GM18507 (cell line): Measurements from ENCODE around the gene PNPLA1.

Source experiments
- DNase-seq: peaks from one replicate; pipeline ENCODE4 v3.0.0; 2011; ENCODE audit warnings: low read depth; ENCODE audit not compliant: insufficient read length; ENCODE audit errors: extremely low spot score
- FAIRE-seq: peaks from 2 replicates; lab custom pipeline; 2011; peaks lifted over from hg19 to GRCh38; lab: Jason Lieb, UNC

The PNPLA1 gene

DNA sequence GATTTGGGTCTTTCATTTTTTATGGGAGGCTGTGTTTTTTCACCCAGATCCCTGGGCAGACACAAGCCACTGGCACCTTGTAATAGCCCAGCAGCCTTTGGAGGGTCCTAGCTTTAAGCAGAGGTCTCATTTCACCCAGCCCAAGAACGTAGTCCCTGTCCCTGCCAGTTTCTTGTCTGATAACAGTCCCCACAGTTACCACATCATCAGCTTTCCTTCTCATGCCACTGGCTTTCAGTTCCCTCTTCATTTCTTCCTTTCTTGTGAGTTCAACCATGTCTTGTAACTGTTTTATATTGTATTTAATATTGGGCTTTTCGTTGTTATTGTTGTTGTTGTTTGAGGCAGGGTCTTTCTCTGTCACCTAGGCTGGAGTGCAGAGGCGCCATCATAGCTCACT lies 10.6 kb downstream of the PNPLA1 start:
- DNase-seq = no peak
- no peak for FAIRE-seq

DNA sequence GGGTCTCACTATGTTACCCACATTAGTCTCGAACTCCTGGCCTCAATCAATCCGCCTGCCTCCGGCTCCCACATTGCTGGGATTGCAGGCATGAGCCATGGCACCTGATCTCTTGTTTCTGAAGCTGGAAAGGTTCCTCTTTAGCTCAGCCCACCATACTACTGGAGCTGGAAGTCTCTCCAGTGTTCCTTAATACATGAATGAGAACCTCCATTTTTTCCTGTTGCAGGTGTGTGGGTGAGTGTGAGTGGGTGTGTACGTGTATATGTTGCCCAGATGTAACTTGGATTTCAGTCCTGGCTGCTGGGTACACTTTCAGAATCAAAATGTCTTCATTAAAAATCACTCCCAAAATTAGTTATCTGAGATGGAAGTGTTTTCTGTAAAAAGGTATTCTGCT lies 11.1 kb downstream of the PNPLA1 start:
- no peak for FAIRE-seq
- DNase-seq = no peak

DNA sequence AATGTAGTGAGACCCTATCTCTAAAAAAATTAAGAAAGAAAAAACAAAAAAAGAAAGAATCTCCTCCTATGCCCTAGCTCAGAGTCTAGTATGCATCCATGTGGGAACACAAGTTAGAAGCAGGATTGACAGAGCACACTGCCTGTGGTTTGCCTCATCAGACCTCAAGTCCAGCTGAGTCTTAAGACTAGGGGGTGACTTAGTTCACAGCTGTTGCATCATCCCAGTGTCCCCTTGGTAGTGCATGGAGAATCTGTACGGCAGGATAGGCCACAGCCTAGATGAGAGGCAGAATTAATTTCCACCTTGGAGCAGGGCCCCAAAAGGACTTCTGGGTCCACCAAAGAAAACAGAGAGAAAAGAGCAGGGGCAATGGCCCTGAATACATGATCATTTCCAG lies 13.7 kb downstream of the PNPLA1 start:
- FAIRE-seq (no peak), DNase-seq (no peak)

DNA sequence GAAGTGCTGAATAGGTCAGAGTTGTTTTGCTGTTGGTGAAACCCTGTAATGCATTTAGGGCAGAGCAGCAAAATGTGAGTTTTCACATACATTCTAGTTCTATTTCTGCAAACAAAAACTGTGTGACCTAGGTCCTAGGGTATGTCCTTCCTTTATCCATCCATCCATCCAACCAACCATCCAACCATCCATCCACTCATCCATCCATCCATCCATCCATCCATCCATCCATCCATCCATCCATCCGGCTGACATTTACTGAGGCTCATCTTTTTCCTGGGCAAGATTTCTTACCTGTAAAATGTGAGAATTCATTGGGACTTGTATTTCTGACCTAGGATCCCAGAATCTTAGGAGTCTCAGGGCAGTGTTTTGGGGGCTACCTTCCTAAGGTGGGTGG lies 14.5 kb downstream of the PNPLA1 start:
- DNase-seq = no peak
- no peak for FAIRE-seq

DNA sequence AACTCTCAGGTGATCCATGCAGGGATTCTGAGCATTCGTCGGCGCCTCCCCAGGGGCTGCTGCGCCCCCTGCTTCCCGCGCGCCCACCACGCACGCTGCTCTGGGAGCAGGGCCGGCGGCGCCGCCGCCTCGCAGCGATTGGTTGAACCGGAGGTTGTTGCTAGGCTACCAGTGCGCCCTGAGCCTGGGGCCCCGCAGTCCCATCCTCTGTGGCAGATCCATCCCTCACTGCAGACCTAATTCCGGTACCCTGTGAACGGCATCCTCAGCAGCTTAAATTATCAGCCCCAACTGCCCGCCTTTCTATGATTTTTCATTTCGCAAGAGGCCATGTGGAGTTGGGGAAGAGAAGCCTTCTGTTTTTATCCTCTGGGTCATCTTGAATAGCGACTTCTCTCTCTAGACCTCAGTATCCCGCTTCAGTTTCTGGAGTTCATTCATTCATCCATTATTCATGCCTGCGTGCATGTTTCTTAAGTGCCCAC lies 15.4 kb downstream of the PNPLA1 start:
- DNase-seq = no peak
- FAIRE-seq = no peak

DNA sequence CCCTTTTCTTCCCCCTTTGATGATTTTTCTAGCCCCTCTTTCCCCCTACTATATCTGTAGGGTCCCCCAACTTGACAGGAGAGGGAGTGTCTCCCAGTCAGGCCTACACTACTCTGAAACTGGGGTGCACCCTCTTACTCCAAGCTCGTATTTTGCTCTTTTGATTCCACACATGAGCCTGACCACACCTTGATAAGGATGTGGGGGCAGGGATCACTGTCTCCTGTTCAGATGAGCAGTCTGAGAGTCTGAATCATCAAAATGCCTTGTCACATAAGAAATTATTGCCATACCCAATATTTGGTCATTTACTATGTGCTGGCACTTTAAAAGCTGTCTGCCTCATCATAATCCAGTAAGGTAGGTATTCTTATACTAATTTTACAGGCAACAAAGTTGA lies 15.9 kb downstream of the PNPLA1 start:
- FAIRE-seq (no peak), DNase-seq (no peak)

DNA sequence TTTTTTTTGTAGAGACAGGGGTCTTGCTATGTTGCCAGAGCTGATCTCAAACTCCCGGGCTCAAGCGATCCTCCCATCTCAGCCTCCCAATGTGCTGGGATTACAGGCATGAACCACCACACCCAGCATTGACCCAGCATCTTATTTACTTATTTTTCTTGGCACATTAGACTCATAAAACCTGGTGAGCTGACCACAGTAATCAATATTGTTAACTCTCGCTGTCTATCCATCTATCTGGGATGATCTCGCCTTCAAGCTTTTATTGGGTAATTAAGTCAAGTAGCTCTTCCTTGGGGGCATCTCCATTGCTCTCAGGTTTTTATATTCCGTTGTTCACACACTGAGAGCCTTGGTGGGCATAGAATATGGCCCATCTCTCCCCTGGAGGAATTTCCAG lies 17.0 kb downstream of the PNPLA1 start:
- DNase-seq (no peak), FAIRE-seq (no peak)

DNA sequence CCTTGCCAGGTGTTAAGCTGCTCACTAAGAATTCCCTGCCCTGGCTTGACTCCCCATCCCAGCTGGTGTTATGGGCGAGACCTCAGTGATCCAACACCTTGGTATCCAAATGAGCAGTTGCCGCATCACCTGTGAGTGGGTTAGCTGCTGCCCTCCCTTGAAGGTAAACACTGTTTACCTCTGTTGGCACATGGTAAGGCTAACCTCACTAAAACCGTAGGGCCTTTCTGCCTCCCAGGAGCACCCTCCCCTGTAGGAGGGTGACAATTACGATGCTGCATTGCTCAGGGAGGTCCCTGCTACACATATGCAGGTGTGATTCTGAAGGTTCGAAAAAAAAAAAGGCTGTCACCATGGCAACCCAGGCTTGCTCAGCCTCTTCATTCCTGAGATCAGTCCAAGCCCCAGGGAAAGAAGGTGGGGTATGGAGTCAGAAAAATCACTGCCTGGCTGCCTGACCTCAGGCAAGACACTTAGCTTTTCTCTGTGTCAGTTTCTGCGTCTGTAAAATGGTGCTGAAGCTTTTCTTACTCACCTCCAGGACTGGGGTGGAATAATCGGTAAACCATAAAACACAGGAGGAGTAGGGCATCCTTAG lies 19.5 kb downstream of the PNPLA1 start:
- FAIRE-seq (no peak), DNase-seq (no peak)

DNA sequence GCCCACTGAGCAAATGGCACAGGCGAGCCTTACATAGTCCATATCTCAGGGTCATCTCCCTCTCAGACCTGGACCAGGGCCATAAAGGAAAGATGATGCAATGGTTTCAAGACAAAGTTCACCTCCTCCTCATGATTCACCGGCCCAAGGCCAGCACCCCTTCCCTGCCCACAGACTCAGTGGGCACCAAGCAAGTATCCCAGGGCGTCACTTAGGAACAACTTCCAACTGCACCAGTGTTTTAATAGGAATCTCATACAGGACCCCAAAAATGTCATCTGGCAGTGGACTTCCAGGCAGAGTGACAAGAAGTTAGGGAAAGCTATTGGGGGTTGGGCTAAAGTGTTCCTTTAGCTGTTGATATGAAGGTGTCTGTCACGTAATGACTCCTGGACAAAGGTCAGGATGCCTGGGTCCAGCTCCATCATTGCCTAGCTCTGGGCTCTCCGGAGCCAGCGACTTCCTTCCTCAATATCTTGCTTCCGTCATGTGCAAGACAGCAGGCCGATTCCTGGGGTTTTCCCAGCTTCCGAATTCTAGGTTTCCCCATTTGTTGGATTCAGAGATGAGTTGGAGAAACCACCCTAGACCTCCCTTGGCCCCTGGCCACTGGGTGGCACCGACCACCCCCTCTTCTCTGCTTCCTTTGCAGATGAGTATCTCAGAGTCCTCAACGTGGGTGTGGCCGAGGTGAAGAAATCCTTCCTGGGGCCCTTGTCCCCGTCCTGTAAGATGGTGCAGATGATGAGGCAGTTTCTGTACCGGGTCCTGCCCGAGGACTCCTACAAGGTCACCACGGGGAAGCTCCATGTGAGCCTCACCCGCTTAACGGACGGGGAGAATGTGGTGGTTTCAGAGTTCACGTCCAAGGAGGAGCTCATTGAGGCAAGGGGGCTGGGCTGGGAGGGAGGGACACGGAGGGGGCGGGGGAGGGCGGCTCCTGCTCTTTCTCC lies 21.1 kb downstream of the PNPLA1 start:
- DNase-seq (no peak), FAIRE-seq (no peak)

DNA sequence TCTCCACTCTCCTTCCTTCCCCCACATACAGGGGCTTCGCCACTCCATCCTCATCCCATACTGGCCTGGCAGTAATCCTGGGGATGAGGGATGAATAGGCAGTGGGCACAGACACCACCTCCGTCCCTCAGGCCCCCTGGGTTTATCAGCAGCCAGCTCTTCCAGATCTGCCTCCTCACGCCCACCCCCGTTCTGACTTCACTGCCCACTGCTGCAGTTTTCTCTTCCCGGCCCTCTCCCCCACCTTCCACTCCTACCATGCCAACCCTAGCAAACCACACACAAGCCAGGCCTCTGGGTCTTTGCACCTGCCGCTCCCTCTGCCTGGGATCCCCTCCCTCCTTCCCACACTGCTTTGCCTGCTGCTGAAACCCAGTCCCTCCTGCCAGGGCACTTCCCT lies 22.3 kb downstream of the PNPLA1 start:
- FAIRE-seq (no peak), DNase-seq (no peak)

DNA sequence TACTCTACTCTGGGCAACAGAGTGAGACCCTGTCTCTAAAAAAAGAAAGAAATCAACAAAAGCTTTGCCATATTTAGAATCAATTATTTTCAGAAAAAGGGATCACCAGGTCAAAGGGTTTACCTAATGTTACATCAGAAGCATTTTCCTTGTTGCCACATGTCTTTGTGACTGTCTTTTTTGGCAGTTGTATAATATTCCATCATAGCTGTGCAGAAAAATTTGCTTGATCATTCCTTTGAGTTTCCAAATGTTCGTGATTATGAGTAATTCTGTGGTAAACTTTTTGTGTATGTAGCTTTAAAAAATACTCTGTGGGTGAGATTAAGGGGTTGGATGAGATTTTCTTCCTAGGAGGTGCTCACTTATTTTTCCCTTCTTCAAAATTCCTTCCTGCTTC lies 26.4 kb downstream of the PNPLA1 start:
- no peak for FAIRE-seq

DNA sequence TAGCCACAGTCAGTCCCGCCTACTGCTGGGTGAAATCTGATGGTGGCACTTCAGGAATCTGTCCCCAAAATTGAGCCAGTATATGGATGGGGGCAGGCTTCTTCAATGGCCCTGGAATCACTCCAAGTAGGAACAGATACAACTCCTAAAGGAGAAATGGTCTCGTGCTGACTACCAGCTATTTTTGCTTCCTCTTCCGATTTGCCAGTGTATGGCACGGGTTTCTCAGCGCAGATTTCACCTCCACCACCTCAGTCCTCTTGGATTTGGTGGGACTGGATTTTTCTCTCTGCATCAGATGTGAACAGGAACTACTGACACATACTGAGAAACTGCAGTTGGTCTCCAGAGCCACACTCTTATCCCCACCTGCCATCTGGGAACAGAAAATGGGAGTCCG lies 27.2 kb downstream of the PNPLA1 start:
- no peak for FAIRE-seq
- DNase-seq = no peak

More for the DNA sequence above, 26.4 kb downstream of the PNPLA1 start:
- DNase-seq = no peak

DNA sequence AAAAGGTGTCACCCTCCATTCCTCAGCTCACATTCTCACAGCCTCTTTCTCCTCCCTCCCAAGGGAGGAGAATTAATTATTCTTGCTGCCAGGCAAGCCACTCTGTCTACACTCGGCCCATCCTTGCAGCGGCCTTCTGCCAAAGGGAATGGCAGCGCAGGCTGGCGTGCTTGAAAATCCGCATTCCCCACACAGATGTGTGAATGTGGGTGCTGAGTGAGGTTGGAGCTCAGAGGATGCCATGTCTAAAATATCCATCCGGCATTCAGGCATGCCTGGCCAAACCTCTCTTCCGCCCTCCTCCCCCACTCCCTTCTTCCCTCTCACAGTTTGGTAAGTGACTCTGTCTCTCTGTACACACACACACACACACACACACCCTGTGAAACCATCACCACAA lies 27.7 kb downstream of the PNPLA1 start:
- no peak for DNase-seq
- FAIRE-seq = no peak

DNA sequence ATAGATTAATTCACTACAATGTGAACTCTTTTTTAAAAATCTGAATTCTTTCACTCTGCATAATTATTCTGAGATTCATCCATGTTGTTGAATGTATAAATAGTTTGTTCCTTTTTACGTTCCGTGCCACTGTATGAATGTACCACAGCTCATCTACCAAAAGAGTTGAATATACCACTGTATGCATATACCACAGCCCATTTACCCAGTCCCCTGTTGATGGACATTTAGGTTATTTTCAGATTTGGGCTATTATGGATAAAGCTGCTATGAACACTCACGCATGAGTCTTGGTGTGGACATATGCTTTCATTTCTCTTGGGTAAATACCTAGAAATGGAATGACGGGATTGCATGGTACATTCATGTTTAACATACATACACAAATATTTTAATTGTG lies 28.2 kb downstream of the PNPLA1 start:
- no peak for FAIRE-seq

DNA sequence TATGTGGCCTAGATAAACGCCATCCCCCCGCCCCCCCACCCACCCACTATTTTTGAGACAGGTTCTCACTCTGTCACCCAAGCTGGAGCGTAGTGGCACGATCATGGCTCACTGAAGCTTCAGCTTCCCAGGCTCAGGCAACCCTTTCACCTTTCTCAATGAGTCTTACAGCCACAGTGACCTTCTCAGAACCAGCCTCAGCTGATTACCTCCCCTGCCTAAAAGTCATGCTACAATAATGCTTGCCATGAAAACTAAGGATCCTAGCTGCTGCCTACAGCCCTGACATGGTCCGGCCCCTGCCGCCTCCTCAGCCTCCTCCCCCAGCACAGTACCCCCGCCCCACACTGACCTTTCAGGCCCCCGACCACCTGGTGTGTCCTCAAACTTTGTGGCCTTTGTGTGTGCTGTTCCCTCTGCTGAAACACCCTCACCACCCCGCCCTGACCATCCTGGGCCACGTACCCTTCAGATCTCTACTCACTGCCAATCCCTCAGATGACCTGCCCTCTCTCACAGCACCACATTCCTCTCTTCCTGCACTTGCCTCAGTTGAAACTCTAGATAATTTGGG lies 31.3 kb downstream of the PNPLA1 start:
- DNase-seq (no peak), FAIRE-seq (no peak)

More for the DNA sequence above, 28.2 kb downstream of the PNPLA1 start:
- DNase-seq = no peak

DNA sequence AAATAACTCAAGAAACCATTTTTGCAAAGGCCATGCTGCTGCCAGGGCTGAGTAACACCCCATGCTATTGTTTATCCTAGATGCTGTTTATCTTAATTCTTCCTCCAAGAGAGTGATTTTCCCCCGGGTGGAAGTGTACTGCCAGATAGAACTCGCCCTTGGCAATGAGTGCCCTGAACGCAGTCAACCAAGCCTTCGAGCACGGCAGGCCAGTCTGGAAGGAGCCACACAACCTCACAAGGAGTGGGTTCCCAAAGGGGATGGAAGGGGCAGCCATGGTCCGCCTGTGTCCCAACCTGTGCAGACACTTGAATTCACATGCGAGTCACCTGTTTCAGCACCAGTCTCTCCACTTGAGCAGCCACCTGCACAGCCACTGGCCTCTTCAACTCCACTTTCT lies 31.9 kb downstream of the PNPLA1 start:
- FAIRE-seq (no peak), DNase-seq (no peak)

DNA sequence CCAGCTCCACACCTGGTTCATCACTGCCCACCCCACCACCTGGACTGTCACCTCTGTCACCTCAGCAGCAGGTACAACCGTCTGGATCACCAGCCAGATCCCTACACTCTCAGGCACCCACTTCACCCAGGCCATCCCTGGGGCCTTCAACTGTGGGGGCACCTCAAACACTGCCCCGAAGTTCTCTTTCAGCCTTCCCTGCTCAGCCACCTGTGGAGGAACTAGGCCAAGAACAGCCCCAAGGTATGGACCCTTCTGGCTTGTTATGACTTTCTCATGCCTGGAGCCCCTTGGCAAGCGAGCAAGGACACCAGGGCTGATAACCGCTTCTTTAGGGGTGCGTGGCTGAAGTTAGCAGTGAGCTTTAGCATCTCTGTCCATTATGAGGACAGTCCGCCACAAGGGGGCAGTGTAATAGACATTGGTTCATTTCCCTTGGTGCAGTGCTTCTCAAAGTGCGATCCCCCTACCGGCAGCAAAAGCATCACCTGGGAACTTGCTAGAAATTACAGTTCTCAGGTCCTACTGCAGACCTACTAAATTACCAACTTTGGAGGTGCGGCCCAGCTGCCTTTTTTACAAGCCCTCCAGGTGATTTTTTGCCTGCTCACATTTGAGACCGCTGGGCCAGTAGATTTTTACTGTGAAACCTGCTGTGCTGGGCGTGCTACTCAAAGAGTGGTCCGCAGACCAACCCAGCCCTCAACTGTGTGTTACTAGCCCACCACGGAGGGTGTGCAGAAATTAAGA lies 32.5 kb downstream of the PNPLA1 start:
- DNase-seq (peak; percentile 73), FAIRE-seq (peak; percentile 95)

DNA sequence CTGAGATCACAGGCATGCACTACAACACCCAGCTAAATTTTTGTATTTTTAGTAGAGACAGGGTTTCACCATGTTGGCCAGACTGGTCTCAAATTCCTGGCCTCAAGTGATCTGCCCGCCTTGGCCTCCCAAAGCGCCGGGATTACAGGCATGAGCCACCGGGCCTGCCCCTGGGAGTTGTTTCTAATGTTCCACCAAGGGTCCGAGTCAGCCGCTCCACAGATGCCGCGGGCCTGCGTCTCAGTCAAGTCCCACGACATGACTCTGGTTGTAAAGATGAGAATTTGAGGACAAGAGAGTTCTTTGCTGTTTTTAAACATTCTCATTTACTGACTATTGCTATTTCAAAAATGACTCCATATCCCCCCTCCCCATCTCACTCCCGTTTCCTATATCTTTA lies 36.0 kb downstream of the PNPLA1 start:
- no peak for FAIRE-seq
- DNase-seq = no peak

DNA sequence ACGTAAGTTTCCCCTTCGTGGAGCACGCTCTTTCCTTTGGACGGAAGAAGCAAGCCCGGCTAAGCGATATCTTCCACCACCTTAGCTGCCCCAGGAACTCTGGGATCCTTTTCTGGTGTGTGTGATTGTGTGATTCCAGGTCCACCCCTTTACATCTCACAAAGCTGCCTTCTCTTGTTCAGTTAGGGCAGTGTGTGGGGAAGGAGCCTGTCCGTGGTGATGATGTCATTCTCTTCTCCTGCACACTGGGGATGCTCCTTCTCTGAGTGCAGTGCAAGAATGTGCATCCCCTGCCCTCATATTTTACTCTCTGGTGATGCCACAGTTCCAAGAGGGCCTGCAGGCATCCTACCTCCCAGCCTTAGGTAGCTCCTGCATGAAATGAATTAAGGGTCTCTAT lies 36.5 kb downstream of the PNPLA1 start:
- DNase-seq (no peak), FAIRE-seq (no peak)

DNA sequence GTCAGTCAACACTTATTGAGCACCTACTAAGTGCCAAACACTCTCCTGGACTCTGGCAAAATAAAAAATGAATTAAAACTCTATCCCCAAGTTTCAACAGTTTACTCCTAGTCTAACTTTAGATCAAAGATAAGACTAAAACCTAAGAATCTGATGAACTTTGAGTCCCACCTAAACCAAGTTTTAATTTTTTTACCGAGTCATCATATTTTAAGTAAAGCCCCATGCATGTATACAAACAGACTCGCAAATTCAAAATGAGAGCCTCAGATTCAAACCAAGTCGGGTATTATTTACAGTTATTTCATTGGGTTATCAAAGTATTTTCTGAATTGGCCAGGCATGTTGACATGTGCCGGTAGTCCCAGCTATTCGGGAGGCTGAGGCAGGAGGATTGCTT lies 38.7 kb downstream of the PNPLA1 start:
- FAIRE-seq (no peak), DNase-seq (no peak)
